NCI-H2196 (cell line): ENCODE results near the gene TMEM50A.
A peak's percentile ranks its signal among the peaks of the same experiment; 100 is the strongest.
"Not testable (repeated sequence)": the region's sequence is repeated elsewhere in the genome, so short reads cannot be mapped to it uniquely, and the experiment has no call there.

ENCODE experiments used
- DNase-seq: peaks from one replicate; lab custom pipeline; 2025; ENCODE audit not compliant: unreplicated experiment; lab: John Stamatoyannopoulos, UW

The TMEM50A gene

GRCh38 chr1:25338188-25338981 is at the start of gene TMEM50A:
Gene TMEM50A (plus strand): TSS chr1:25338334. CDS start chr1:25340487, 2,153 bp downstream.
- DNase-seq = peak; percentile 79

- DNase-seq = not testable (repeated sequence)
Observed at GRCh38 chr1:25288573-25289101, 49.5 kb upstream of the TMEM50A start.

- DNase-seq = not testable (repeated sequence)
Observed at GRCh38 chr1:25290043-25290442, 48.1 kb upstream of the TMEM50A start.

GRCh38 chr1:25293426-25293825 is 44.7 kb upstream of the TMEM50A start:
- not testable (repeated sequence) for DNase-seq

GRCh38 chr1:25294889-25295826 is 43.0 kb upstream of the TMEM50A start:
- not testable (repeated sequence) for DNase-seq

- DNase-seq = not testable (repeated sequence)
Observed at GRCh38 chr1:25296501-25296900, 41.6 kb upstream of the TMEM50A start.

- DNase-seq = not testable (repeated sequence)
Observed at GRCh38 chr1:25300729-25301128, 37.4 kb upstream of the TMEM50A start.

GRCh38 chr1:25302330-25302729 is 35.8 kb upstream of the TMEM50A start:
- DNase-seq = not testable (repeated sequence)

GRCh38 chr1:25304936-25305335 is 33.2 kb upstream of the TMEM50A start:
- not testable (repeated sequence) for DNase-seq

GRCh38 chr1:25308168-25308567 is 30.0 kb upstream of the TMEM50A start:
- DNase-seq = not testable (repeated sequence)

- not testable (repeated sequence) for DNase-seq
Observed at GRCh38 chr1:25309085-25309484, 29.0 kb upstream of the TMEM50A start.

- not testable (repeated sequence) for DNase-seq
Observed at GRCh38 chr1:25309486-25309885, 28.6 kb upstream of the TMEM50A start.

- not testable (repeated sequence) for DNase-seq
Observed at GRCh38 chr1:25312806-25313470, 25.2 kb upstream of the TMEM50A start.

GRCh38 chr1:25320314-25320938 is 17.7 kb upstream of the TMEM50A start:
- not testable (repeated sequence) for DNase-seq

GRCh38 chr1:25322127-25322526 is 16.0 kb upstream of the TMEM50A start:
- not testable (repeated sequence) for DNase-seq

GRCh38 chr1:25324407-25324806 is 13.7 kb upstream of the TMEM50A start:
- not testable (repeated sequence) for DNase-seq

GRCh38 chr1:25327864-25328790 is 10.0 kb upstream of the TMEM50A start:
- not testable (repeated sequence) for DNase-seq

- not testable (repeated sequence) for DNase-seq
Observed at GRCh38 chr1:25328791-25329185, 9.3 kb upstream of the TMEM50A start.

GRCh38 chr1:25329336-25329735 is 8.8 kb upstream of the TMEM50A start:
- DNase-seq = not testable (repeated sequence)
